Camera-type eye (tissue), 1 donor: ENCODE measurements around the gene DENND5A. TPM values are rescaled to one million over a fixed set of nuclear protein-coding genes. Genes with fewer than 3 reads are reported as not detected.

Source experiments
- total RNA-seq: library from RNA; depleted of rRNA; stranded (reverse); fragments of >200 nt; gene quantifications from one replicate; pipeline ENCODE4 v1.2.3, GENCODE V29; 2014

DENND5A gene
- total RNA-seq = 175 TPM

DNA sequence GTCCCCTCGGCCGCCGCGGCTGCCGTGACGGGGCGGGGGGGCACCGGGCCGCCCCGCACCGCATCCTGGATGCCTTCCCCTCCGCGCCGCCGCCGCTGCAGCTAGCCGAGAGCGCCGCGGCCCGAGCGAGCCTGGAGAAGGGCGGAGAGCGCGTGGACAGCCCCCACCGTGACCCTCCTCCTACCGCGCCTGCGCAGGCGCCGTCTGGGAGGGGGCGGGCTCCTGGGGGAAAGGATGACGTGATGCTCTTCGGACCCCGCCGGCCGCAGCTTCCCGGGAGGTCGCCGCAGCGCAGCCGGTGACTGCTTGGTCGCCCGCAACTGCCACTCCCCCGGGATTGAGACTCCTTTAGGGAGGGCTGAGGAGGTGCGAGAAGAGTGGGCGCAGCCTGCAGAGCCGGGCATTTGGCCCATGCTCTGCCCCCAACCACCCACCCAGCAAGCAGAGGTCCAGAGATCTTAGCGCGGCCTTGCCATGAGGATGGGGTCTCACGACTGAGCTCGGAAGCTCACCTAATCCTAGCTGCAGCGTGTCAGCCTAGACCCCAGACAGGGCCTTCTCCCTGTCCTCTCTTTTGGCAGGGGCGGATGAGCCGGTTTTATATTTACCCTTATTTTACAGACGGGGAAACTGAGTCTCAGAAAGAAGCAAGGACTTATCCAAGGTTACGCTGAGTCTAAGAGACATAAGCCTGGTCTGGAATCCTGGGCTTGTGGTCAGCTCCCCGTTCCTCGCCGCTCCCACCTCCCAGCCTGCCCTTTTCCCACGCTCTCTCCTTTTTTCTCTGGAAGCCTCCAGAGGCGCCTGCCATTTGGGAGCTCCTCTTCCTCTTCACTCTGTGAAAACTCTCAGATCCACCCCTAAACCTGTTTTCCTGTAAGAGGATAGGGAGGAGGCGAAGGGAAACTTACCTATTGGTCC lies at the start of gene DENND5A:
Gene DENND5A, minus strand, starts transcription at position 140 of the 921 bp plus-strand sequence. CDS start 281 bp downstream, outside the sequence.

DNA sequence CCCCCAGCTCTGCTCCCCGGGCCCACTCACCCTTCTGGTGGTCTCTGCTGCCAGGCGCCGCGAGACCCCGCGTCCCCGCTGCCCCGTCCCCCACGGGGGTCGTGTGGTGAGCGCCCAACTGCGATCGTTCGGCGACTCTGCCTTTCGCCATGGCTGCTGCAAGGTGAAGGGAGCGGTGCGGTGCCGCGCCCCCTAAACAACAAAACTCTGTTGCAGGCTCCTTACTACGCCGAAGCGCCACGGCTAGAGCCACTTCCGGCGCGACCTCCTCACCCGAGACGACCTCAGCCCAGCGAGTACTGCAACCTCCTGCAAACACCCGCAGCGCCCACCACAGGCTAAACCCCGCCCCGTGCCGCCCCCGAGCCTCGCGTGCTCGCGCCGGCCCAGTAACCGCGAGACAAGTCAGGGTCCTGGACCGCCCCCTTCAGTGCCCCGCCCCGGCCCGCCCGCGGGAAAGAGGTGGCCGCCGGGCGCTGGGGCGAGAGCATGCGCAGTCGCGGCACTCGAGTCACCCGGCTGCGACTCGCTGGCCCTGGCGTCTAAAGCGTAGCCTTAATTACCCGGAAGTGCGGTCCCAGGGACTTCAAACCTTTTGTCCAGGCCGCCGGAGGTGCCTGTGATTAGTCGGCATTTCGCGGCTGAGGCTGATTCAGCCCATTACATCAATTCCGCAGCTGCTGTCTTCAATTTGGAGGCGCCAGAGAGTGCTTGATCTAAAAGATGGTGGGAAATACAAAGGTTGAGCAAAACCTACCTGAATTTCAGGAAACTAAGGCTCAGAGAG lies 49.3 kb upstream of the DENND5A start, which contains the start of gene TMEM41B:
Gene TMEM41B, minus strand, starts transcription at position 303 of the 787 bp plus-strand sequence. Its CDS starts 152 bp downstream, at position 151.

DNA sequence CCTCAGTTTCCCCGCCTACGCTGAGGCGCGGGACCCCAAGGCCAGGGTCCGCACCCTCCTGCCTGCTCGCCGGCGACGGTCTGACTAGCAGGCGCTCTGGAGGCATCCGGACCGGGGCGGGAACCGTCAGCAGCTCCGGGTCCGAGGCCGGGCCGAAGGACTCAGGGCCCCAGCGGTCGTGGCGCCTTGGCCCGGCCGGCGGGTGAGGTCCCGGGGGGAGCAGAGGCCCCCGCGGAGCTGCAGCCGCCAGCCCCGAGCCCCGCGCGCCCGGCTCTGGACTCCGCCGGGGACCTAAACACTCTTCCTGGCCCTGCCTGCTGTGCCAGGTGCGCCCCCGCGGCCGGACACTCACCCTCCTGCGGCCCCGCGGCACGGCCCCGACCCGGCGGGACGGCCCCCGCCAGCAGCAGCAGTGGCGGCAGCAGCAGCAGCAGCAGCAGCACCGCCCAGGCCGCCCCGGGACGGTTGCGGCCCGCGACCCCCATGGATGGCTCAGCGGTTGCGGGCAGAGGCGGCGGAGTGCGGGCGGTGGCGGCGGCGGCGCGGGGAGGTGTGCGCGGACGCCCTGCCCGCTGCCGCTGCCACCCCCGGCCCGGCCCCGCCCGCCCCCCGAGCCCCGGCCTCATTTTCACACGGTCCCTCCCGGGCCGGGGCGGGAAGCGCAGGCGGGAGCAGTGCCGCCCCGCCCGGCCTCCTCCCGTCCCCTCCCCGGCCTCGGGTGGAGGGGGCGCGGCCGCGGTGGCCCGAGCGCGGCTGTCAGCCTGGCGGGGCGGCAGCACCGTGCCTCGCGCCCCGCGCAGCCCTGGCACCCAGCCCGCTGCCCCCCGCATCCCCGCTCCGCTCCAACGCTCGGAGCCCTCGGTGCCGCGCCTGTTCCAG lies 173.9 kb downstream of the DENND5A start, which contains the start of gene SCUBE2:
Gene SCUBE2, minus strand, starts transcription at position 556 of the 879 bp plus-strand sequence. Its CDS starts 71 bp downstream, at position 485.

Other genes starting within 250 kb of the DENND5A start
- 13.2 TPM for gene SCUBE2, start 173.8 kb downstream of the DENND5A start, total RNA-seq
- gene TMEM41B, start 49.2 kb upstream of the DENND5A start, total RNA-seq = 42.6 TPM
- 177 TPM for gene IPO7, start 119.3 kb upstream of the DENND5A start, total RNA-seq
- 49.5 TPM for gene ZNF143, start 195.7 kb upstream of the DENND5A start, total RNA-seq